ENCODE data around the gene RNF19B.

RNF19B gene

GRCh38 chr1:32899586-32900296 lies 64.9 kb downstream of the RNF19B start:
- DNase-seq (ENCODE audit: low spot score): no peak
- in situ Hi-C loops (cut with MboI; ENCODE audit: low pct_unique_long_range_greater_than_20kb, low sequenced_read_pairs, unreplicated experiment): no loop called here
- TF ChIP-seq, protein P1, sequence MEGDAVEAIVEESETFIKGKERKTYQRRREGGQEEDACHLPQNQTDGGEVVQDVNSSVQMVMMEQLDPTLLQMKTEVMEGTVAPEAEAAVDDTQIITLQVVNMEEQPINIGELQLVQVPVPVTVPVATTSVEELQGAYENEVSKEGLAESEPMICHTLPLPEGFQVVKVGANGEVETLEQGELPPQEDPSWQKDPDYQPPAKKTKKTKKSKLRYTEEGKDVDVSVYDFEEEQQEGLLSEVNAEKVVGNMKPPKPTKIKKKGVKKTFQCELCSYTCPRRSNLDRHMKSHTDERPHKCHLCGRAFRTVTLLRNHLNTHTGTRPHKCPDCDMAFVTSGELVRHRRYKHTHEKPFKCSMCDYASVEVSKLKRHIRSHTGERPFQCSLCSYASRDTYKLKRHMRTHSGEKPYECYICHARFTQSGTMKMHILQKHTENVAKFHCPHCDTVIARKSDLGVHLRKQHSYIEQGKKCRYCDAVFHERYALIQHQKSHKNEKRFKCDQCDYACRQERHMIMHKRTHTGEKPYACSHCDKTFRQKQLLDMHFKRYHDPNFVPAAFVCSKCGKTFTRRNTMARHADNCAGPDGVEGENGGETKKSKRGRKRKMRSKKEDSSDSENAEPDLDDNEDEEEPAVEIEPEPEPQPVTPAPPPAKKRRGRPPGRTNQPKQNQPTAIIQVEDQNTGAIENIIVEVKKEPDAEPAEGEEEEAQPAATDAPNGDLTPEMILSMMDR (IDR thresholded peaks at IDR 0.05; ENCODE audit: extremely low read depth, insufficient read depth, missing control alignments): no peak

GRCh38 chr1:32898958-32899357 lies 65.7 kb downstream of the RNF19B start:
- in situ Hi-C loops (cut with MboI; ENCODE audit: low pct_unique_long_range_greater_than_20kb, low sequenced_read_pairs, unreplicated experiment): no loop called here
- TF ChIP-seq, protein P1 (IDR thresholded peaks at IDR 0.05; ENCODE audit: extremely low read depth, insufficient read depth, missing control alignments): no peak
- no peak for DNase-seq (ENCODE audit: low spot score)

- TF ChIP-seq, protein P1 (IDR thresholded peaks at IDR 0.05; ENCODE audit: extremely low read depth, insufficient read depth, missing control alignments): no peak
- no peak for DNase-seq (ENCODE audit: low spot score)
- in situ Hi-C loops (cut with MboI; ENCODE audit: low pct_unique_long_range_greater_than_20kb, low sequenced_read_pairs, unreplicated experiment): no loop called here
Measured at GRCh38 chr1:32898056-32898455, 66.6 kb downstream of the RNF19B start.

DNA sequence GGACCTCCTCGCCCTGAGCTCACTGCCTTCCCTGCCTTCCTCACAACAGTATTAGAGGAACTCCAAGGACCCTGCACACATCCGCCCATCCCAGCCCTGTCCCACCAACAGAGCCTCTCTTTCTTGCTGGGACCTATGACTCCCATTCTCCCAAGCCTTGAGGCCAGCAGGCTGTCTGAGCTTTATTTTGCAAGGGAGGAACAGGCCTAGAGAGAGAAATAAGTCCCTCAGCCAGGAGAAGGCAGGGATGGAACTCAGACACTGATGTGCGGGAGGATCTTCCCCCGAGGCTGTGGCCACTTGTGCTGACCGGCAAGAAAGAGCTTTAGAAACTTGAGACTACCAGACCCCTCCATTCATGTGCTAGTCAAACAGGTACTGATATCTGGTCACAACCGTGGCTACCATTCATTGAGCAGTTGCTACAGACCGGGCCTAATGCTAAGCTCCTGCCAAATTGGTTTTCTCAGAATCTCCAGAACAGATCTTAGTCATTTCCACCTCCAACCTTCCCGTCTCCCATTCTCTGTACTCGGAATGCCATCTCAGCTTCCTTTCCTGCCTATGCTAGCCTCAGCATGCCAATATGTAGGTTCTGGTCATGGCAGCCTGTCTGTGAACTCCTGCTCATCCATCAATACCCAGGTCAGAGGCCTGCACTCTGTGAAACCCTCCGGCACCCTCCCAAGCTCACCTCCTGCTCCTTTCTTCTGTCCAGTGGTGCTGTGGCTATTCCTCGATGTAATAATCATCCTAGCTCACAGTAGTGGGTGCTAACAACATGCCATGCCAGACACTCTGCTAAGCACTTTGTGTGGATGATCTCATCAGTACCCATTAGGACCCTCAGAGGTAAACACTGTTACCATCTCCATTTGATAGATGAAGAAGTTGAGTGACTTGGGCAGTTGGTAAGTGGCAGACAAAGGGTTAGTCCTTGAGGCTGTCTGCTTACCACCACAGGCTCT lies 67.2 kb downstream of the RNF19B start:
- TF ChIP-seq, protein P1 (IDR thresholded peaks at IDR 0.05; ENCODE audit: extremely low read depth, insufficient read depth, missing control alignments): no peak
- in situ Hi-C loops (cut with MboI; ENCODE audit: low pct_unique_long_range_greater_than_20kb, low sequenced_read_pairs, unreplicated experiment): no loop called here
- DNase-seq (ENCODE audit: low spot score): no peak

- in situ Hi-C loops (cut with MboI; ENCODE audit: low pct_unique_long_range_greater_than_20kb, low sequenced_read_pairs, unreplicated experiment): no loop called here
- TF ChIP-seq, protein P1 (IDR thresholded peaks at IDR 0.05; ENCODE audit: extremely low read depth, insufficient read depth, missing control alignments): no peak
- DNase-seq (ENCODE audit: low spot score): no peak
Measured at GRCh38 chr1:32896451-32896850, 68.2 kb downstream of the RNF19B start.

DNA sequence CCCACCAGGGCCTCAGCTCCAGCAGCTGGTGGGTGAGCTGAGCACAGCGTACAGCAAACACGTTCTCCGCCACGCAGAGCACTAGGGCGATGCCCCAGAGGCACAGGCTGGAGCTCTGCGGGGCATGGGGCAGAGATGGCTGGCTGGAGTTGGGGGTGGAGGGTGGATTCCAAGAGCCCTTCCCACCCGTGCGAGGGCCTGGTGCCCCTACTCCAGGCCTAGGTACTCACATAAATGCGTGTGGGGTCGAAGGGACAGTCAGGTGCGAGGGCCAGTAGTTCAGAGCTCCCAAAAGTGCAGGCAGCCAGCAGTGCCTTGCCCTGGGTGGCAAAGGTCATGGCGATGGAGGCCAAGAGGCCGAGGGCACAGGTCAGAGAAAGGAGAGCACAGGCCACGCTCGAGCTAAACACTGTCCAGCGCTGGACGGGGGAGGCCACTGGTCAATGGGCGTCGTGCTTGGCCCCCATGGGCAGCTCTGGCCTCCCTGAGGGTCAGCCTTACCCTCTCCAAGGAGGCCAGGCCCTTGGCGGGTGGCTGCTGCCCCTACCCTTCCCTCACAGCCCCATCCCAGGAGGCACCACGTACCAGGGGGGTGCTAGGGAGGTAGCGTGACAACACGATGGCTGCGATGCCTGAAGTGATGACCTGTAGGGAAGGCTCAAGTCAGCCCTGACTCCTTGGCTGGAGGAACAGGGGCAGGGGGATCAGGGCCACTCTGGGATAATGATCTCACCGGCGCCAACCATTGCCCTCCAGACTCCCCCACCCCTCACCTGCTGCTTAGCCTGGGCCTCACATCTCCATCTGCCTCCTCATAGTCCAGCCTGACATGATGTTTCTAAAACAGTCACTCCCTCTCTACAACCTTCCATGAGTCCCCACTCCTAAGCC lies 69.0 kb downstream of the RNF19B start:
- DNase-seq (ENCODE audit: low spot score): no peak
- TF ChIP-seq, protein P1 (IDR thresholded peaks at IDR 0.05; ENCODE audit: extremely low read depth, insufficient read depth, missing control alignments): no peak
- in situ Hi-C loops (cut with MboI; ENCODE audit: low pct_unique_long_range_greater_than_20kb, low sequenced_read_pairs, unreplicated experiment): no loop called here
